ENCODE data around the gene GRID2. TPM values are rescaled to one million over a fixed set of nuclear protein-coding genes. Genes with fewer than 3 reads are reported as not detected.

Gene GRID2
- total and polyA plus RNA-seq, 10 of the 15 experiments (the other 5 are each of a cell fraction or from before 2014, with no cell fraction given), result not detected

DNA sequence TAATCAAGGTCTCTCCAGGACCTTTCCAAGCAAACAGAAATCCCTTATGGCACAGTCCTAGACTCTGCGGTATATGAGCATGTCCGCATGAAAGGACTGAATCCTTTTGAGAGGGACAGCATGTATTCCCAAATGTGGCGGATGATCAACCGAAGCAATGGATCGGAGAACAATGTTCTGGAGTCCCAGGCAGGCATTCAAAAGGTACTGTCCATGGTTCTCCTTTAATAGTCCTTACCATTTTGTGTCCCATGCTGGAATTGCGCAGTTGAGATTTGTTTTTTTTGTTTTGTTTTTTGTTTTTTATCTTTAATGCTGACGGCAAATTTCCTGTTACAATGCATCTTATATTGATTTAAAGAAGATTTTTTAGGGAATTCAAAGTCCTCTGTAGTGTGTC is 1211.4 kb downstream of the GRID2 start:
- H3K9me3 ChIP-seq (replicated peaks; ENCODE audit: control insufficient read depth, insufficient read depth, low read length), result no peaks in the 10 kb centered on the region
- WGBS (ENCODE audit: insufficient coverage, insufficient replicate concordance, low lambda C conversion rate, missing lambda C conversion rate), result 79% methylated on average over 7 of the region's 7 CpGs
- in situ Hi-C loops (cut with MboI), result no loop called here
- no peak overlapping the region for H3K27ac ChIP-seq (ENCODE audit: control insufficient read depth, insufficient read depth)
- H3K9ac ChIP-seq (ENCODE audit: control insufficient read depth, insufficient read depth, low read length), result no peak overlapping the region
- ChIA-PET RAD21 (ENCODE audit: unreplicated experiment) (no interaction called here), CTCF (no interaction called here), SMC1A (ENCODE audit: uncharacterized antibody, unreplicated experiment) (no interaction called here), POLR2A (no interaction called here)
- no peaks in the 10 kb centered on the region for H3K27me3 ChIP-seq (replicated peaks in 1 of 2; ENCODE audit: control insufficient read depth in 2 of 2, insufficient read depth in 2 of 2, low read length in 1 of 2)
- TF ChIP-seq RAD21 (IDR thresholded peaks at IDR 0.05; ENCODE audit: insufficient read depth, low read depth, low read length) (no peak), RAD51 (IDR thresholded peaks at IDR 0.05) (no peak), RCOR1 (conservative IDR thresholded peaks at IDR 0.05; ENCODE audit: low read depth, low read length) (no peak), SUPT20H (IDR thresholded peaks at IDR 0.05; ENCODE audit: borderline replicate concordance, control insufficient read depth, low read depth, low read length) (no peak), TBL1XR1 (IDR thresholded peaks at IDR 0.05; ENCODE audit: low read depth, low read length) (no peak), RUNX3 (IDR thresholded peaks at IDR 0.05; ENCODE audit: low read length) (no peak), ZNF622 (IDR thresholded peaks at IDR 0.05) (no peak), ATF7 (IDR thresholded peaks at IDR 0.05; ENCODE audit: low read depth) (no peak), MYC (IDR thresholded peaks at IDR 0.05; ENCODE audit: insufficient read depth, insufficient read length, insufficient replicate concordance, low read length, severe bottlenecking) (no peak), ASH2L (IDR thresholded peaks at IDR 0.05; ENCODE audit: borderline replicate concordance, low read depth) (no peak), HCFC1 (IDR thresholded peaks at IDR 0.05; ENCODE audit: low read length) (no peak), KLF5 (IDR thresholded peaks at IDR 0.05; ENCODE audit: partially characterized antibody) (no peak), CHD1 (IDR thresholded peaks at IDR 0.05; ENCODE audit: low read depth, low read length) (no peak), TCF12 (IDR thresholded peaks at IDR 0.05; ENCODE audit: low read depth, low read length) (no peak), MTA2 (IDR thresholded peaks at IDR 0.05; ENCODE audit: low read depth) (no peak)
- TF ChIP-seq, protein P1, sequence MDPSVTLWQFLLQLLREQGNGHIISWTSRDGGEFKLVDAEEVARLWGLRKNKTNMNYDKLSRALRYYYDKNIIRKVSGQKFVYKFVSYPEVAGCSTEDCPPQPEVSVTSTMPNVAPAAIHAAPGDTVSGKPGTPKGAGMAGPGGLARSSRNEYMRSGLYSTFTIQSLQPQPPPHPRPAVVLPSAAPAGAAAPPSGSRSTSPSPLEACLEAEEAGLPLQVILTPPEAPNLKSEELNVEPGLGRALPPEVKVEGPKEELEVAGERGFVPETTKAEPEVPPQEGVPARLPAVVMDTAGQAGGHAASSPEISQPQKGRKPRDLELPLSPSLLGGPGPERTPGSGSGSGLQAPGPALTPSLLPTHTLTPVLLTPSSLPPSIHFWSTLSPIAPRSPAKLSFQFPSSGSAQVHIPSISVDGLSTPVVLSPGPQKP (IDR thresholded peaks at IDR 0.05; ENCODE audit: low read depth, low read length), result no peak
- TF ChIP-seq, protein P2, sequence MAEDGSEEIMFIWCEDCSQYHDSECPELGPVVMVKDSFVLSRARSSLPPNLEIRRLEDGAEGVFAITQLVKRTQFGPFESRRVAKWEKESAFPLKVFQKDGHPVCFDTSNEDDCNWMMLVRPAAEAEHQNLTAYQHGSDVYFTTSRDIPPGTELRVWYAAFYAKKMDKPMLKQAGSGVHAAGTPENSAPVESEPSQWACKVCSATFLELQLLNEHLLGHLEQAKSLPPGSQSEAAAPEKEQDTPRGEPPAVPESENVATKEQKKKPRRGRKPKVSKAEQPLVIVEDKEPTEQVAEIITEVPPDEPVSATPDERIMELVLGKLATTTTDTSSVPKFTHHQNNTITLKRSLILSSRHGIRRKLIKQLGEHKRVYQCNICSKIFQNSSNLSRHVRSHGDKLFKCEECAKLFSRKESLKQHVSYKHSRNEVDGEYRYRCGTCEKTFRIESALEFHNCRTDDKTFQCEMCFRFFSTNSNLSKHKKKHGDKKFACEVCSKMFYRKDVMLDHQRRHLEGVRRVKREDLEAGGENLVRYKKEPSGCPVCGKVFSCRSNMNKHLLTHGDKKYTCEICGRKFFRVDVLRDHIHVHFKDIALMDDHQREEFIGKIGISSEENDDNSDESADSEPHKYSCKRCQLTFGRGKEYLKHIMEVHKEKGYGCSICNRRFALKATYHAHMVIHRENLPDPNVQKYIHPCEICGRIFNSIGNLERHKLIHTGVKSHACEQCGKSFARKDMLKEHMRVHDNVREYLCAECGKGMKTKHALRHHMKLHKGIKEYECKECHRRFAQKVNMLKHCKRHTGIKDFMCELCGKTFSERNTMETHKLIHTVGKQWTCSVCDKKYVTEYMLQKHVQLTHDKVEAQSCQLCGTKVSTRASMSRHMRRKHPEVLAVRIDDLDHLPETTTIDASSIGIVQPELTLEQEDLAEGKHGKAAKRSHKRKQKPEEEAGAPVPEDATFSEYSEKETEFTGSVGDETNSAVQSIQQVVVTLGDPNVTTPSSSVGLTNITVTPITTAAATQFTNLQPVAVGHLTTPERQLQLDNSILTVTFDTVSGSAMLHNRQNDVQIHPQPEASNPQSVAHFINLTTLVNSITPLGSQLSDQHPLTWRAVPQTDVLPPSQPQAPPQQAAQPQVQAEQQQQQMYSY (CRISPR knock-in tag; IDR thresholded peaks at IDR 0.05), result no peak
- TF ChIP-seq, protein P3, sequence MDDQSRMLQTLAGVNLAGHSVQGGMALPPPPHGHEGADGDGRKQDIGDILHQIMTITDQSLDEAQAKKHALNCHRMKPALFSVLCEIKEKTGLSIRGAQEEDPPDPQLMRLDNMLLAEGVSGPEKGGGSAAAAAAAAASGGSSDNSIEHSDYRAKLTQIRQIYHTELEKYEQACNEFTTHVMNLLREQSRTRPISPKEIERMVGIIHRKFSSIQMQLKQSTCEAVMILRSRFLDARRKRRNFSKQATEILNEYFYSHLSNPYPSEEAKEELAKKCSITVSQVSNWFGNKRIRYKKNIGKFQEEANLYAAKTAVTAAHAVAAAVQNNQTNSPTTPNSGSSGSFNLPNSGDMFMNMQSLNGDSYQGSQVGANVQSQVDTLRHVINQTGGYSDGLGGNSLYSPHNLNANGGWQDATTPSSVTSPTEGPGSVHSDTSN (IDR thresholded peaks at IDR 0.05; ENCODE audit: insufficient replicate concordance, low read depth, low read length), result no peak
- TF ChIP-seq, protein P4, sequence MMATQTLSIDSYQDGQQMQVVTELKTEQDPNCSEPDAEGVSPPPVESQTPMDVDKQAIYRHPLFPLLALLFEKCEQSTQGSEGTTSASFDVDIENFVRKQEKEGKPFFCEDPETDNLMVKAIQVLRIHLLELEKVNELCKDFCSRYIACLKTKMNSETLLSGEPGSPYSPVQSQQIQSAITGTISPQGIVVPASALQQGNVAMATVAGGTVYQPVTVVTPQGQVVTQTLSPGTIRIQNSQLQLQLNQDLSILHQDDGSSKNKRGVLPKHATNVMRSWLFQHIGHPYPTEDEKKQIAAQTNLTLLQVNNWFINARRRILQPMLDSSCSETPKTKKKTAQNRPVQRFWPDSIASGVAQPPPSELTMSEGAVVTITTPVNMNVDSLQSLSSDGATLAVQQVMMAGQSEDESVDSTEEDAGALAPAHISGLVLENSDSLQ (IDR thresholded peaks at IDR 0.05), result no peak
- H3K79me2 ChIP-seq (ENCODE audit: control insufficient read depth, insufficient read depth, low read length), result no peaks in the 10 kb centered on the region
- ATAC-seq (no peak), DNase-seq (ENCODE audit: low read depth, low spot score) (no peak), FAIRE-seq (no peak)
- H2AFZ ChIP-seq (ENCODE audit: control insufficient read depth, low read depth, low read length), result no peak overlapping the region
- H3K4me1 ChIP-seq (ENCODE audit: control insufficient read depth, insufficient read depth, low read length), result no peaks in the 10 kb centered on the region
- H4K20me1 ChIP-seq (ENCODE audit: control insufficient read depth, insufficient read depth), result no peaks in the 10 kb centered on the region
- no TSS peak for BruUV-seq (replicated peaks)
- no peak overlapping the region for H3K4me2 ChIP-seq (ENCODE audit: control insufficient read depth, insufficient read depth)
- intact Hi-C loops (cut with micrococcal nuclease; ENCODE audit: unreplicated experiment), result no loop called here
- no peak overlapping the region for H3K4me3 ChIP-seq
- H3K36me3 ChIP-seq (ENCODE audit: control insufficient read depth in 2 of 2, insufficient read depth in 2 of 2, low read length in 1 of 2), result no peaks in the 10 kb centered on the region

All from GM12878 (cell line).